ENCODE results near the gene BTBD16.

Gene BTBD16

GRCh38 chr10:122296363-122297120 is 25.4 kb downstream of the BTBD16 start:
- DNase-seq = no peak

- no peak for DNase-seq
Observed at GRCh38 chr10:122297583-122297982, 26.5 kb downstream of the BTBD16 start.

DNA sequence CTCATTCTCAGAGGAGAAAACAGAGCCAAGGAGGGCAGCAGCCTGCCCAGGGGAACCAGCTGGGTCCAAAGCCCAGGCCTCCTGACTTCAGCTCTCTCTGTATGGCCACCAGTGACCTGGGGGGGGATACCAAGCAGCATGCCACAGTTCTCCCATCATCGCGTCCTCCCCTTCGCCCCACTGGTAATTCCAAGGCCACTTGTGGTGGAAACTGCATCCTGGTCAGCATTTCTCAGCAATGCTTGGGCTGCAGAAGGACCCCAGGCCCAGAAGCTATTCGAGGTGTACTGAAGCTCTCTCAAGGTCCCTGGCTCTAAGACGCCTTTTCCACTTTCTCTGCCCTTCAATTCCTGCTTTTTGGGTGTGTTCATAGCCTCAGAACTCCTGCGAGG is 27.1 kb downstream of the BTBD16 start:
- no peak for DNase-seq

DNA sequence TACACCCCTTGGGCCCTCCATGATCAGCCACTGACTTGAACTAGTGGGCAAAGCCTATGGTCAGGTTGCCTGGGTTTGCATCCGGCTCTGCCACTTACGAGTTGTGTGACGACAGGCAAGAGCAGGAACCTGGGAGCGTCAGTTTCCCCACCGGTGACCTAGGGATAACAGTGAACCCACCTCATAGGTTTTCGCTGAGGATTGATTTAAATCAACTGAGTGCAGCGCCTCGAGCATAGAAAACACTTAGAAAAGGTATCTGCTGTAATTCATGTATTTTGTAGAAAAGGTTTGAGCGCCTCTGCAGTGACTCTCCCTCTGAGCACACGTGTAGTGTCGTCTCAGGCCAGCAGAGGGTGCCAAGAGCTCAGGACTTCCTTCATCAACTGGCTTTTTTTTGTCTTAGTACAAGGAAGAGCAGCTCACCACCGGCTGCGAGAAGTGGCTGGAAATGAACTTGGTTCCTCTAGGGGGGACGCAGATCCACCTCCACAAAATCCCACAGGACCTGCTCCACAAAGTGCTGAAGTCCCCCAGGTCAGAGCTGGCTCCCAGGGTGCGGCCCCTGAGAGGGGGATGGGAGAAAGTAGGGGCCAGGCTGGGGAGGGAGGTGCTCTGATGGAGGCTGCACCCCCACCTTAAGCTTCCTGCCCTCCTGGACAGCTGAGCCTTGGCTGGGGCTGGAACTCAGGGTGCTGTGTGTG is 27.7 kb downstream of the BTBD16 start:
- DNase-seq = peak; percentile 13 to 64 (median 43)

DNA sequence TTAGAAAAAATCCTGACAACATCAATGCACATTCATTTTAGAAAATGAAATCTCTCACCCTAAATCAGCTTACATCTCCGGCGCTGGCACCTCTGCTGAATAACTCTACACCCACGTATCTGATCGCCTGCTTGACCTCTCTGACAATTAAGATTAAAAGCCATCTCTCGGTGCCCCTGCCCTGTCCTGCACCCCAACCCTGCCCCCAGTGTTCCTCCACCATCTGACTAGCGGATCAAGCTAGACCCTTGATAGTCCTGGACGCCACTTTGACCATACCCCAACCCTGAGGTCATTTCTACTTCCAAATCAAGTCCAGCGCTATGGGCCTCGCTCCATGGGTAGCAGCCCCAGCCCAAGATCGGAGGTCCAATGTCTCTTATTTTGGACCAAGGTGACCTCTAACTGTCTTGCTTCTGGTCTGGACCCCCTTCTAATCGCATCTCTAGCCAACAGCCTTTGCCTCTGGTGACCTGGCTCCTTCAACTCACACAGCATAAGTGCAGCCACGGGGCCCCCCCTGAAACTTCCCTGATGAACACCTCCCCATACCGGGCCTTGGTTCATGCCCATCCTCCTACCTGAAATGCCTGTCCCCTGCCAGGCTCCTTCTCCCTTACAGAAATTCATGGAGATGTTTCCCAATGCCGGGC is 28.5 kb downstream of the BTBD16 start:
- DNase-seq = no peak

- DNase-seq = no peak
Observed at GRCh38 chr10:122301055-122301810, 30.1 kb downstream of the BTBD16 start.

DNA sequence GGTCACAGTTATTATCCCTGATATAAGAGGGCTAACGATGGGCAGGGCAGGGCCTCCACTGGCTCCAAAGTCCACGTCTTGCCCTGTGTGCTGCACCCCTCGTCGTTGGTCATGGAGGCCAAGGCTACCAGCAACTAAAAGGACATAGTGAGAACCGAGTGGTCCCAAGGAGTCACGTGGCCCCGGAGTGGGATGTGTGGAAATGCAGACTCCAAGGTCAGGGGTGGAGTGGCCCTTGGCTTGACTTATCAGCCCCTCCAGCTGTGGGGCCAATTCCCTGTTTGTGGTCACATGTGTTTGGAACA is 30.7 kb downstream of the BTBD16 start:
- DNase-seq = no peak

DNA sequence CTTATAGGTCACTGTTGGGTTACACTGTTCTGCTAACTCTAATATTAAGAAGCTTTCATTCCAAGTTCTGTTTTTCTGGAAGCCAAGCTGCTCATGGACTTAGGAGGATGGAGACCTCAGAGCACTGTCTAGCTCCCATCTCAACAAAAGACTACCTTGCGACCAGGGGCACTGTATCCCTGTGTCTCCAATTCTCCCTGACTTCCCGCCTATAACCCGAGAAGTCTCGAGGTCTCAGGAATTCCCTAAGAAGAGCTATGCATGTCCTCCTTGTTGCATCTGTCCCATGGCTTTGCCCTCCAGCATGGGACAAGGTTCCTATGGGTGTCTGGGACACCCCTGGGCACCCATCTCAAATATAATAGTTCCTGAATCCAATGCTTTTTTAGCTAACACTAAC is 31.2 kb downstream of the BTBD16 start:
- no peak for DNase-seq

GRCh38 chr10:122303271-122304053 is 32.4 kb downstream of the BTBD16 start:
- no peak for DNase-seq

GRCh38 chr10:122304054-122304579 is 33.0 kb downstream of the BTBD16 start:
- no peak for DNase-seq

- DNase-seq = no peak
Observed at GRCh38 chr10:122306282-122306681, 35.2 kb downstream of the BTBD16 start.

DNA sequence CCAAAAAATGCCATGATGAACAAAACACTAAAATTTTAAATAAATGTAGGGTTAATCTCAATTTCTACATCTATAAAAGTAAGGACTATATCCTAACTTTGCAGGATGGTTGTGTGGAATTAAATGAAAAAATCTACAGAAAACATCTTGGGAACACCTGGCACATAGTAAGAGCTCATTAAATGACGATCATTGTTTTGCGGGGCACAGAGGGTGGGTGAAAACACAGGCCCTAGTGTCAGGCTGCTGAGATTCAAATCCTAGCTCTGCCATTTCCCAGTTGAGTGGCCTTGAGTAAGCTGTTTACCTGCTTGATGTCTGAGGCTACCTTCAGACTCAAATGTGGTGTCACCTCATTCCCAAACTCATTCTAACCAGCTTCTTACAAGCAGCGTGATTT is 35.6 kb downstream of the BTBD16 start:
- DNase-seq = no peak

GRCh38 chr10:122307669-122308416 is 36.7 kb downstream of the BTBD16 start:
- no peak for DNase-seq

- no peak for DNase-seq
Observed at GRCh38 chr10:122308417-122309141, 37.5 kb downstream of the BTBD16 start.

DNA sequence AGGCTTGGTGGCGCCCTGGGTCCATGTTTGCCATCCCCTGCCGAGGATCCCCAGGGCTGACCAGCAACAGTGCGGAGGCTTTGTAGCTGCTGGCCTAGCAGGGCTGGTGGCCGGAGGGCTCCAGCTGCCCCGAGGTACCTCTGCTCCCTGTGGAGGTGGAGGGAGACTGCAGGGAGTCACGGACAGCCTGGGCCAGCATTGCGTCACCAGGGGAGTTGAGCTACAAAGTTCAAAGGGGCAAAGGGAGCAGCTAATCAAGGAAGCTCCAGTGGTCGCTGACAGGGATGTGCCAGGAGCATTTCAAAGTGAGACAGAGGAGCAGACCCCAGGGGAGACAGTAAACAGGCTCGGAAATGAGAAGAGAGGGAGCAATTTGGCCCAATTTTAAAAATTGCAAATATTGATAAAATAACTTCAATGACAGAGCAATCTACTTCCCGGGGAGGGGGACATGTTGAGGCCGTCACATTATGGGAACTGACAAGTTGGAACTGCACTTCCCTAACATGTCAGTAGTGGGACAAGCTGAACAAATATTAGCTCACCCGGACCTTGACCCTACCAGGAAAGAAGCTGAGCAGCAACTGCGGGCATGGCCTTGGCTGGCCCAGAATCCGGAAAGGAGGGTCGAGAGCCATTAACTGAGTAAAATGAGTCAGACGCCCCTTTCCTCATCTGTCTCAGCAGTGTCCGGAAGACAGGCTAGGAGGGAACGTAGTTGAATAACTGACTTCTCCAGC is 39.4 kb downstream of the BTBD16 start:
- DNase-seq = no peak

- no peak for DNase-seq
Observed at GRCh38 chr10:122311051-122311410, 39.9 kb downstream of the BTBD16 start.

DNA sequence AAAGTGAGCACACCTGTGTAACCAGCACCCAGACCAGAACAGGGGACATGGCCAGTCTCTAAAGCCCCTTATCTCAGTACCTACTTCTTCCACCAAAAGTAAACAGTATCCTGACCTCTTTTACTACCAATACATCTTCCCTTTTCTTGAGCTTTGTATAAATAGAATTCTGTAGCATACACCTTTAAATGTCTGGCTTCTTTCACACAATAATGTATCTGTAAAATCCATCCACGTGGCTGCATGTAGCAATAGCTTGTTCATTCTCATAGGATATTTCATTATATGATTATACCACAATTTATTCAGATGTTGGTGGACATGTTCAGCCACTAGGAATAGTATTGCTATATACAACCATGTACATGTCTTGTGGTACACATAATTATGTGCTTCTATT is 40.6 kb downstream of the BTBD16 start:
- no peak for DNase-seq

GRCh38 chr10:122316224-122316884 is 45.3 kb downstream of the BTBD16 start:
- no peak for DNase-seq

DNA sequence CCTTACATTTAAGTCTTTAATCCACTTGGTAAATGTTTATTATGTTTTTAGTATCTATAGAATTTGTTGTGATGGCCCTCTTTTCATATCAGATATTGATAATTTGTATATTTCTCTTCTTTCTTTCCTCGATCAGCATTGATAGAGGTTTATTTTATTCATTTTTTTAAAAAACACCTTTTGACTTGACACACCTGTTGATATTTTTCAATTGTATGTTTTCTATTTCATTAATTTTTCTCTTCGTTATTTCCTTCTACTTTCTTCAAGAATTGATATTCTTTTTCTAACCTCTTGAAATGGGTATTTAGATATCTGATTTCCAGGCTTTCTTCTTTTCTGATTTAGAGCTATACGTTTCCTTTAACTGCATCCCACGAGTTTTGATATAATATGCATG is 50.9 kb downstream of the BTBD16 start:
- DNase-seq = no peak

GRCh38 chr10:122323189-122323588 is 52.1 kb downstream of the BTBD16 start:
- no peak for DNase-seq
